ENCODE measurements around the gene DAGLB. TPM values are rescaled to one million over a fixed set of nuclear protein-coding genes. Genes with fewer than 3 reads are reported as not detected.

The DAGLB gene
- total and polyA plus RNA-seq, 10 of the 15 experiments (the other 5 are each of a cell fraction or from before 2014, with no cell fraction given) = 1.2 to 13.3 (median 10.1) TPM

- Histone ChIP-seq H3K27me3 (replicated peaks in 1 of 2; ENCODE audit: control insufficient read depth in 2 of 2, insufficient read depth in 2 of 2, low read length in 1 of 2) (no peaks in the 10 kb centered on the region), H3K27ac (ENCODE audit: control insufficient read depth, insufficient read depth) (no peak overlapping the region), H3K36me3 (ENCODE audit: control insufficient read depth in 2 of 2, insufficient read depth in 2 of 2, low read length in 1 of 2) (peaks cover 3 to 24% of the 10 kb centered on the region in 2 experiments), H4K20me1 (ENCODE audit: control insufficient read depth, insufficient read depth) (no peaks in the 10 kb centered on the region), H3K4me3 (no peak overlapping the region), H3K9ac (ENCODE audit: control insufficient read depth, insufficient read depth, low read length) (no peak overlapping the region), H3K4me2 (ENCODE audit: control insufficient read depth, insufficient read depth) (no peak overlapping the region), H3K79me2 (ENCODE audit: control insufficient read depth, insufficient read depth, low read length) (no peaks in the 10 kb centered on the region), H3K4me1 (ENCODE audit: control insufficient read depth, insufficient read depth, low read length) (no peaks in the 10 kb centered on the region), H2AFZ (ENCODE audit: control insufficient read depth, low read depth, low read length) (no peak overlapping the region), H3K9me3 (replicated peaks; ENCODE audit: control insufficient read depth, insufficient read depth, low read length) (no peaks in the 10 kb centered on the region)
- no peak for DNase-seq (ENCODE audit: low read depth, low spot score)
- ChIA-PET RAD21 (ENCODE audit: unreplicated experiment) (no interaction called here), CTCF (no interaction called here), POLR2A (no interaction called here), SMC1A (ENCODE audit: uncharacterized antibody, unreplicated experiment) (no interaction called here)
- TF ChIP-seq BMI1 (IDR thresholded peaks at IDR 0.05; ENCODE audit: borderline replicate concordance) (no peak), POLR2A (IDR thresholded peaks at IDR 0.05; ENCODE audit: low read depth, low read length) (peak; percentile 8; the same call in 1 of the 2 replicates), SRF (IDR thresholded peaks at IDR 0.05; ENCODE audit: low read depth in 2 of 2, low read length in 2 of 2) (no peak)
- FAIRE-seq = no peak
- no peak for ATAC-seq
- no TSS peak for BruUV-seq (replicated peaks)
- intact Hi-C loops (cut with micrococcal nuclease; ENCODE audit: unreplicated experiment) = no loop called here
- 94% methylated on average over 14 of the region's 14 CpGs for WGBS (ENCODE audit: insufficient coverage, insufficient replicate concordance, low lambda C conversion rate, missing lambda C conversion rate)
- in situ Hi-C loops (cut with MboI) = no loop called here
Measured at GRCh38 chr7:6409091-6409490, 38.7 kb downstream of the DAGLB start.

- no TSS peak for BruUV-seq (replicated peaks)
- no peaks in the 10 kb centered on the region for H3K79me2 ChIP-seq (ENCODE audit: control insufficient read depth, insufficient read depth, low read length)
- WGBS (ENCODE audit: insufficient coverage, insufficient replicate concordance, low lambda C conversion rate, missing lambda C conversion rate) = 98% methylated on average over 4 of the region's 4 CpGs
- TF ChIP-seq NKRF (conservative IDR thresholded peaks at IDR 0.05) (no peak), CTCF (IDR thresholded peaks at IDR 0.05 in 2 of 3, conservative IDR thresholded peaks at IDR 0.05 in 1 of 3; ENCODE audit: control insufficient read depth in 2 of 3, extremely low read depth in 1 of 3, insufficient read depth in 1 of 3, low read depth in 3 of 3, low read length in 3 of 3) (no peak), KAT2A (conservative IDR thresholded peaks at IDR 0.05; ENCODE audit: control insufficient read depth, low read depth, low read length) (no peak), ZBTB11 (CRISPR knock-in tag; IDR thresholded peaks at IDR 0.05) (no peak), CBX5 (IDR thresholded peaks at IDR 0.05; ENCODE audit: low read depth) (no peak), NFIC (IDR thresholded peaks at IDR 0.05; ENCODE audit: low read depth, low read length) (no peak), KLF5 (IDR thresholded peaks at IDR 0.05; ENCODE audit: partially characterized antibody) (no peak)
Measured at GRCh38 chr7:6407434-6407833, 40.3 kb downstream of the DAGLB start.

More at GRCh38 chr7:6407434-6407833, 40.3 kb downstream of the DAGLB start:
- Histone ChIP-seq H3K36me3 (ENCODE audit: control insufficient read depth in 2 of 2, insufficient read depth in 2 of 2, low read length in 1 of 2) (peaks cover 17 to 22% of the 10 kb centered on the region in 2 experiments), H3K27ac (ENCODE audit: control insufficient read depth, insufficient read depth) (no peak overlapping the region), H3K9ac (ENCODE audit: control insufficient read depth, insufficient read depth, low read length) (no peak overlapping the region), H3K4me3 (no peak overlapping the region), H3K4me1 (ENCODE audit: control insufficient read depth, insufficient read depth, low read length) (no peaks in the 10 kb centered on the region), H4K20me1 (ENCODE audit: control insufficient read depth, insufficient read depth) (no peaks in the 10 kb centered on the region), H3K9me3 (replicated peaks; ENCODE audit: control insufficient read depth, insufficient read depth, low read length) (no peaks in the 10 kb centered on the region), H2AFZ (ENCODE audit: control insufficient read depth, low read depth, low read length) (no peak overlapping the region), H3K27me3 (replicated peaks in 1 of 2; ENCODE audit: control insufficient read depth in 2 of 2, insufficient read depth in 2 of 2, low read length in 1 of 2) (no peaks in the 10 kb centered on the region), H3K4me2 (ENCODE audit: control insufficient read depth, insufficient read depth) (no peak overlapping the region)
- ChIA-PET RAD21 (ENCODE audit: unreplicated experiment) (no interaction called here), CTCF (no interaction called here), POLR2A (interaction anchor here (0.6 kb wide), 1 partner anchor 15 kb away, joined by 4 read pairs; no protein-coding TSS in a partner anchor), SMC1A (ENCODE audit: uncharacterized antibody, unreplicated experiment) (no interaction called here)
- ATAC-seq (no peak), DNase-seq (ENCODE audit: low read depth, low spot score) (no peak), FAIRE-seq (no peak)
- in situ Hi-C loops (cut with MboI) (no loop called here), intact Hi-C loops (cut with micrococcal nuclease; ENCODE audit: unreplicated experiment) (no loop called here)
